DND-41 (cell line): ENCODE results near the gene ARPC1B.

Experiments used
- ATAC-seq: fragments of 200-7000 bp; cut with Tn5 transposase; 3 replicates; pipeline ENCODE4 v1.9.1; 2021; ENCODE audit warnings: low read depth; ENCODE audit not compliant: insufficient read depth
- DNase-seq: peaks from one replicate; pipeline ENCODE4 v3.0.0-alpha.2; 2020
- H2AFZ ChIP-seq: 2 replicates; pipeline ENCODE4 v1.6.0; 2012; ENCODE audit warnings: low read depth, low read length
- H3K27ac ChIP-seq: 2 replicates; pipeline ENCODE4 v1.5.1; 2012; ENCODE audit warnings: low read length, inconsistent platforms
- H3K27me3 ChIP-seq: fragments of 200-600 bp; sonication (generic); 2 replicates; pipeline ENCODE4 v1.6.0; 2012; ENCODE audit warnings: low read length, mild to moderate bottlenecking, inconsistent platforms; ENCODE audit not compliant: insufficient read depth, poor library complexity
- H3K36me3 ChIP-seq: 2 replicates; pipeline ENCODE4 v1.5.1; 2012; ENCODE audit warnings: low read length, inconsistent platforms; ENCODE audit not compliant: insufficient read depth
- H3K4me1 ChIP-seq: 2 replicates; pipeline ENCODE4 v1.5.1; 2012; ENCODE audit warnings: mild to moderate bottlenecking, low read length; ENCODE audit not compliant: insufficient read depth
- H3K4me2 ChIP-seq: 2 replicates; pipeline ENCODE4 v1.6.0; 2012; ENCODE audit warnings: mild to moderate bottlenecking, moderate library complexity, low read length, inconsistent platforms; ENCODE audit not compliant: insufficient read depth
- H3K4me3 ChIP-seq, 2 experiments: fragments of 200-600 bp in 1 of 2; shearing (Covaris generic) in 1 of 2; 2 replicates each; pipeline ENCODE4 v1.5.1; 2012 to 2016; ENCODE audit warnings: inconsistent platforms in 2 of 2, low read length in 2 of 2, mild to moderate bottlenecking in 2 of 2, low read depth in 1 of 2, moderate library complexity in 1 of 2
- H3K79me2 ChIP-seq: 2 replicates; pipeline ENCODE4 v1.6.0; 2012; ENCODE audit warnings: low read length, inconsistent platforms; ENCODE audit not compliant: insufficient read depth
- H3K9ac ChIP-seq: 2 replicates; pipeline ENCODE4 v1.6.0; 2012; ENCODE audit warnings: low read depth, mild to moderate bottlenecking, inconsistent platforms, low read length, moderate library complexity
- H3K9me3 ChIP-seq: 2 replicates; pipeline ENCODE4 v1.5.1; 2012; ENCODE audit warnings: low read length, moderate library complexity, mild to moderate bottlenecking, inconsistent platforms; ENCODE audit not compliant: insufficient read depth, severe bottlenecking
- H4K20me1 ChIP-seq: 2 replicates; pipeline ENCODE4 v1.6.0; 2012; ENCODE audit warnings: low read length; ENCODE audit not compliant: insufficient read depth
- CTCF ChIP-seq: IDR thresholded peaks from 2 replicates; pipeline ENCODE4 v1.5.1; 2012; ENCODE audit warnings: borderline replicate concordance, low read length, moderate library complexity, mild to moderate bottlenecking; ENCODE audit not compliant: poor library complexity, severe bottlenecking; ENCODE audit errors: extremely low read depth
- EZH2 ChIP-seq: IDR thresholded peaks from 3 replicates; pipeline ENCODE4 v1.6.1; 2012; ENCODE audit warnings: borderline replicate concordance, low read depth, mild to moderate bottlenecking, moderate library complexity, low read length, inconsistent platforms; ENCODE audit not compliant: severe bottlenecking

ARPC1B gene

GRCh38 chr7:99399597-99399996, 25.1 kb downstream of the ARPC1B start:
- Histone ChIP-seq H3K9ac (no peak overlapping the region), H3K4me1 (peaks cover 6% of the 10 kb centered on the region), H4K20me1 (peaks cover 73% of the 10 kb centered on the region), H3K27ac (no peak overlapping the region), H3K9me3 (no peaks in the 10 kb centered on the region), H3K27me3 (no peaks in the 10 kb centered on the region), H3K4me2 (no peak overlapping the region), H3K79me2 (peaks cover 32% of the 10 kb centered on the region), H3K36me3 (peaks cover 93% of the 10 kb centered on the region), H3K4me3 (no peak overlapping the region), H2AFZ (no peak overlapping the region)
- no peak for DNase-seq
- TF ChIP-seq EZH2: no peak
- TF ChIP-seq CTCF: no peak
- ATAC-seq: 0 out of 3 replicates have a peak, but pooled peaks have one; percentile 1

- Histone ChIP-seq H3K4me2 (no peak overlapping the region), H3K9me3 (no peaks in the 10 kb centered on the region), H3K9ac (no peak overlapping the region), H3K79me2 (peaks cover 61% of the 10 kb centered on the region), H3K4me1 (peaks cover 36% of the 10 kb centered on the region), H3K27ac (no peak overlapping the region), H3K36me3 (peaks cover 81% of the 10 kb centered on the region), H3K4me3 (no peak overlapping the region), H4K20me1 (peaks cover 73% of the 10 kb centered on the region), H3K27me3 (no peaks in the 10 kb centered on the region), H2AFZ (no peak overlapping the region)
- DNase-seq (no peak), ATAC-seq (no peak)
- TF ChIP-seq EZH2: no peak
- TF ChIP-seq CTCF: no peak
Observed at GRCh38 chr7:99402854-99403253, 28.3 kb downstream of the ARPC1B start.

GRCh38 chr7:99403764-99404163, 29.2 kb downstream of the ARPC1B start:
- no peak for ATAC-seq
- TF ChIP-seq EZH2 (no peak), CTCF (no peak)
- Histone ChIP-seq H3K9me3 (no peaks in the 10 kb centered on the region), H3K4me2 (no peak overlapping the region), H3K27ac (no peak overlapping the region), H3K36me3 (peaks cover 76% of the 10 kb centered on the region), H3K79me2 (peaks cover 66% of the 10 kb centered on the region), H4K20me1 (peaks cover 66% of the 10 kb centered on the region), H3K4me3 (no peak overlapping the region), H3K4me1 (peaks cover 36% of the 10 kb centered on the region), H3K9ac (no peak overlapping the region), H3K27me3 (no peaks in the 10 kb centered on the region), H2AFZ (no peak overlapping the region)
- DNase-seq: no peak
